Raji (cell line): ENCODE measurements around the gene GPSM1.

Source experiments
- POLR2A ChIP-seq: IDR thresholded peaks from 2 replicates; pipeline ENCODE4 v1.6.1; 2011; ENCODE audit warnings: low read depth, low read length, control low read depth; ENCODE audit not compliant: insufficient read depth

The GPSM1 gene

DNA sequence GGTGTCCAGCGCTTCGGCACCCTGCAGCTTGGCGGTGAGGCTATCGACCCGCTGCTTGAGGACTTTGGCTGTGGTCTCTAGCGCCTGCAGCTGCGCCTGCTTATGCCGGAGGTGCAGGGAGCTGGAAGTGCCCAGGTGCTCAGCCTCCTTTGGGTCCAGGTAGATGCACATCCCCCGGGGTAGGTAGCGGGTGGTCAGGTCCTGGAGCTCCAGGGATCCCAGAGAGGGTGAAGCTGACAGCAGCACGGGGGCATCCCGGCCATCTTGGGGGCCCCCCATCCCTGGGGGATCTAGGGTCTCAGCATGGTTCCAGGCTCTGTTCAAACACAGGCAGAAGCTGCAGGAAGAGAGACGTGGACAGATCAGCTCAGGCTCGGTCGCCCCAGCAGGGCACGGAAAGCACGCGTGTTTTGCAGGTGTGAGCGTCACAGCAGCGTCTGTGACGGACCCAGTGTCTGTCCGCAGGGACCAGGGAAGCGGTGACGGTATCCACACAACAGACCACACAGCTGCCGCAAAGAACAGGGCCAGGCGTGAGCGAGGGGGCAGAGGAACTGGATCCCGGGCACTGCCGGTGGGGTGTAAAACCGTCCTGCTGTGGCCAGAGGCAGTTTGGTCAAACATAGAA is 40.9 kb upstream of the GPSM1 start:
- no peak for TF ChIP-seq POLR2A

DNA sequence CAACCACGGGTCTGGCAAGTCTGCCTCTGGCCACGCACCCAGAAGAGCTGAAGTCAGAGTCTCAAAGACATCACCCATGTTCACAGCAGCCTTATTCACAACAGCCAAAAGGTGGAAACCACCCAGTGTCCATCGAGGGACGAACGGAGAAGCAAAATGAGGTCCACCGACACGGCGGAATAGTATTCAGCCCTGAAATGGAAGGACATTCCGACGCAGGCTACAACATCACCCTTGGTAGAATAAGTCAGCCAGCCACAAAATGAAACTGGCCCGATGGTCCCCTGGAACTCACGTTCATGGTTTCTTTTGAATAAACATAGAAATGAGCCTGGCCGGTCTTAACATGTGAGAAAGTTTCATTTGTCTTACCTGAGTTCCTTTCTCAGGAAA is 40.4 kb upstream of the GPSM1 start:
- TF ChIP-seq POLR2A = no peak

DNA sequence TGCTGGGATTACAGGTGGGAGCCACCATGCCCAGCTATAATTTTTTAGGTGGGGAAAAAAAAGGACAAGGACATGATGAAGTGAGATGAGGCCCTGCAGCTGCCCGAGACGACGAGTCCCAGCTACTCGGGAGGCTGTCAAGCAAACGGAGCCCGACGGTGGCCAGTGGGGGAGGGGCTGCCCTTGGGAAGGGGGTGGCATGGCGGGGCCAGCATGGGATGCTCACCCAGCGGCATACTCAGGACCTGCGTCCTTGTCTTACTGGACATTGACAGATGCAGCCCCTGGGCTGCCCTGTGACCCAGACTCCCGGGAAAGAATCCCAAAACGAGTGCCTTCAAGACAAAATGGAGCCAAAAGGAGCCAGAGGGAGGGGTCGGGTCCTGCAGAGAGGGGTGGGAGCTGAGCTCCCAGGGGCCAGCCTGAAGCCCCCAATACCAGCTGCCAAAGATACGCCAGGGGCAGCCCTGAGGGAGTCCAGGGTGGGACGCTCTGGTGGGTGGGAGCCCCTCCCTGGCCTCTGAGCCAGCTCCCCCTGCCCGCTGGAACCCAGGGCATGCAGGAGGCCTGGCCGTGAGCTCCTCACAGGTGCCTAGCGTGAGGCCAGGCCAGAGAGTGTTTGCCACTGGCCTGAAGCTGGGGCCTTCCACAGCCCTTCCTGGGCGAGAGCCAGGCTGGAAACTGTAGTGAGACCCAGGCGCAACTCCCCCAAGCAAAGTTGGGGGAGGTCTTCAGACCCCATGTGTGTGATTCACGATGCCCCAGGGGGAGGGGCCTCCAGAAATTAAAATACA is 39.2 kb upstream of the GPSM1 start:
- TF ChIP-seq POLR2A = no peak

DNA sequence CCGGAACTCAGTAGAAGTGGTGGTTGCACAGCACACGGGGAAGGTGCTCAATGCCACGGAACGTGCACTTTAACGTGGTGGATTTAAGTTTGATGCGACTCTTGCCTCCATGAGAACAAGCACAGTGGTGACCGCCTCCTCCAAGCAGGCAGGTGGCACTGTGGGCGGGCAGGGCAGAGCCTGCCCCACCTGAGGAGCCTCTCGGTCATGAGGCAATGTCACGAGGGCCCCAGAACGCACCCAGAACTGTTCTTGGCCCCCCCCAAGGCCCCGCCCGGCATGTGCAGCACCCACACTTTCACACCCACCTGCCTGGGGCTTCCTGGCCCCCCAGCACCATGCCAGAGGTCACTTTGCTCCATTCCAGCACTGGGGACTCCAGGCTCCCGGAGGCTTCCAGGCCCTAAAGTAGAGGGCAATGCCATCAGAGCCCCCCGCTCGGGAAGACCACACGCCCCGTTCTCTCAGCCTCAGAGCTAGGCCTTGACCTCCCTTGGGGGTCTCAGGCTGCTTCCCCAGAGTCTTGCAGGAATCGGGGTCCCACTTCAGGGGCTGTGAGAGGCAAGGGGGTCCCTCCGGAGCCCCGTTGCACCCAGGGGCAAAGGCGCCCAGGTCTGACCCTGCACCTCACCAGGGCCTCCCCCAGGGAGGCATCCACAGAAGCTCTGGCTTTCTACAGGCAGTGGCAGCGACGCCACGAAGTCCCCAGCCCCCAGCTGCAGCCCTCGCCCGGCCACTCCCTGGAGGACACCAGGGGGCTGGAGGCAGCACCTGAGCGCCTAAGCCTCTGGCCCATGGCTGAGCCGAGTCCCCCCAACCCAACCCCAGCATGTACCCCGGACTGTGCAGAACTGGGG is 37.5 kb upstream of the GPSM1 start:
- no peak for TF ChIP-seq POLR2A

DNA sequence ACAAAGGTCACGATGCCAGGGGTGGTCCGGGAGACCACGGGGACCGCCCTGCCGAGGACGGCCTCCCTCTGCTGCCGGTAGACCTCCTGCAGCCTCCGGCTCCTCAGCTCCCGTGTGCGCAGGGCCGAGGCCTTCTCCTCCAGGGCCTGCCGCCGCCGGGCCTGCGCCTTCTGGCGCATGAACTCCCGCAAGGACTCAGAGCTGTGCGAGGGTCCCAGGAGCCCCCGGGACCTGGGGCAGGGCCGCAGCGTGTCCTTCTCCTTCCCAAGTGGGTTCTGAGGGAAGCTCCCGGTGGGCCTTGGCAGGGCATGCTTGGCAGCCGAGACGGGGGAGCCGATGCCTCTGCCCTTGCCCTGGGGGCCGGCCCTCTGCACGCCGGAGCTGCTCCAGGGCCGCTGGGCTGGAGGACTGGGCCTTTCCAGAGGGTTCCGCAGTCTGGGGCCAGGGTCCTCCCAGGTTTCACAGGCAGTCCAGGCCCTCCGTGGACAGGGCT is 36.8 kb upstream of the GPSM1 start:
- no peak for TF ChIP-seq POLR2A

DNA sequence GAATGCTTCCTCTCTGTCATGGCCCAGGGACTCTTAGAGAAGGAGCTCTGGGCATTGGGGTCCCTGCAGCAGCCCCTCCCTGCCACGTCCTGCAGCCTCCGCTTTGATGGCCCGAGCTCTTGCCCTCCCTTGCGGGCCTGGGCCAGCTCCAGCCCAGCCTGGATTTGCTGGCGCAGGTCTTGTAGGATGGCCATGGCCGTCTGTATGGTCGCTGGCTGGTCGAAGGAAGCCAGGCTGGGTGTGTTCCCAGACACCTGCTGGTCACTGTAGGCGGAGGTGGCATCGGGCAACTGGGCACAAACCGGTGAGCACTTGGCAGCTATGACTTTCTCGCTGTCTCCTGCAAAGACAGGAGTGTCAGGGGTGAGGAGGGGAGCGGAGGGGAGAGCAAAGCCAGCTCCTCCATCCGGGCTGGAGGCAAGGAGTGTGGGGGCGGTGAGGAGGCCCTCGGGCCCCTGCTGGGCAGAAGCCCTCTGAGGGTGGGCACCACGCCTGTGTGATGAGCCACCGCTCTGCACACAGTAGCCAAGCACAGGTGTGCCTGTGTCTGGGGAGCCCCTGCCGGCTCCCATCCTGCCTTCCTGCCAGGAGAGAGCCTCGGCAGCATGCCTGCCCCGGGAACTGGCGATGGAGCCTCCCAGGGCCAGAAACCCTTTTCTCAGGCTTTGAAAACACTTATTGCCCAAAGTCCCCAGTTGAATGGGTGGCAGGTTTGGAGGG is 35.9 kb upstream of the GPSM1 start:
- TF ChIP-seq POLR2A = no peak

DNA sequence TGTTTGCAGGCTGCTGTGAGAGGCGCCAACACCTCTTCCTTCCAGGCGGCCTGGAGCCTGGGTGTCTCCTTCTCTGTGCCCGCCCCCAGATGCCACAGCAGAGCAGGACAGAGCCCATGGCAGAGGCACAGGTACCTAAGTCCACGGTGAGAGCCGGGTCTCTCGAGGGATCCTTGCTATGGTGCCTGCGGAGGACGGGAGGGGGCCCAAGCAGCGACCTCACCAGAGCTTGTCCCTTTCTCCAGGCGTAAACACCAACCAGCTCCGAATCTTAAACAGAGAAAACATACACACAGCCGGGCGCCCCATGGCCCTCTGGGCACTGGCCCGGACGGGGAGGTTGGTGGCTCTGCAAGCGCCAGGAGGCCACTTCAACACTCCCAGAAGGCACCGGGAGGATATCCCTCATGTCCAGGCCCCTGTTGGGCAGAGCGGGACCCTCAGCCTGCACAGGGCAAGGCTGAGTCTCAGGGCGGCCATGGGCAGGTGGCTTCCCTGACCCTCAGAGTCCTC is 35.3 kb upstream of the GPSM1 start:
- no peak for TF ChIP-seq POLR2A

DNA sequence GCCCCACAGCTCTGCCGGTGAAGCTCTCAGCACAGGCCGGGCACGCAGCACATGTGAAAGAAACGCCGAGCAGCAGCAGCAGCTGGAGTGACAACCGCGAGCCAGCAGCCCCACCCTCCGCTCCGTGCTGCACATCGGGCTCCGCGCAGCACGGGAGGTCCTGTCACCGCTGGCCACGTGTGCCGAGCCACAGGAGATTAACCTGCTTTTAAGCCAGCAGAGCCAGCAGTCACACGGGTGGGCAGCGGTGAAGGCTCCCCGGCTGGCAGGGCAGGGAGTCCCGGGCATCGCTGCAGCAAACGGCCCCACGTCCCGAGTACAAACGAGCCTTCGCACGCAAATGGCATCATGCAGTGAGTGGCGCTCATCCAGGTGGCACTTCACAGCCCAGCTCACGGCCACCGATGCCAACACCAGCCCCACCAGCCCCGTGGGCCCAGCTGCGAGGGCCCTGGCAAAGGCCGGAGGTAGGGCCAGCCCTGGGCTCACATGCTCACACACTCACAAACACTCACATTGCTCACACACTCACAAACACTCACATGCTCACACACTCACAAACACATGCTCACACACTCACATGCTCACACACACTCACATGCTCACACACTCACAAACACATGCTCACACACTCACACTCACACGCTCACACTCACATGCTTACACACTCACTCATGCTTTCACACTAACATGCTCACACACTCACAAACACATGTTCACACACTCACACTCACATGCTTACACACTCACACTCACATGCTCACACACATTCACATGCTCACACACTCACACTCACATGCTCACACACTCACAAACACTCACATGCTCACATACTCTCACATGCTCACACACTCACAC is 34.5 kb upstream of the GPSM1 start:
- no peak for TF ChIP-seq POLR2A

DNA sequence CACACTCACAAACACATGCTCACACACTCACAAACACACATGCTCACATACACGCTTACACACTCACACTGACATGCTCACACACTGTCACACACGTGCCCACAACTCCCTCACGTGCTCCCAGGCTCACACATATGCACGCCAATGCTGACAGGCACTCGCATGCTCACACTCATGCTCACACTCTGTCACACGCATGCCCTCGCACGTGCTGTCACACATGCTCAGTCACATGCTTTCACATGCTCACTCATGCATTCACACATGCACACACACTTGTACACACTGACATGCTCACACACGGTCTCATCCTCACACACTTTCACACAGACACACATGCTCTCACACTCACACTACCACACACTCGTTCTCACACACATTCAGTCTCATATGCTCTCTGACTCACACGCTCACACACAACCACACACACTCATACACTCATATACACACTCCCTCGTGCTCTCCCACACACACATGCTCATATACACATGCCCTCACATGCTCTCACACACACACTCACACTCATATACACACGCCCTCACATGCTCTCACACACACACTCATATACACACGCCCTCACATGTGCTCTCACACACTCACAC is 33.8 kb upstream of the GPSM1 start:
- TF ChIP-seq POLR2A = no peak

DNA sequence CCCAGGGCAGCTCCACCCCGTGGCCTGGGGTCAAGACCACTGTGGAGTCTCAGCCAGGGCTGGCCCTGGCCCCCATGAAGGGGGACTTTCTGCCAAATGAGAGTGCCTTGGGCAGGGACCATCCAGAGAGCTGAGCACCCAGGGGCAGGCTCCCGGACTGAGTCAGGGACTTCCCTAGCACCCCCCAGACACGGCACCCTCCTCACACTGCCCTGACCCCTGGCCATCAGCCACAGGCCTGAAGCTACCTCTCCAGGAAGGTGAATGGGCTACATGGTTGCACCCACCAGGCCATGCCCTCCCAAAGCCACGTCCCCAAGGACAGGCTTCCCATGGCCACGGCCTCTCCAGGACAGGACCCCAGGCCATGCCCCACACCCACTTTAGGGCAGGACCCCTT is 32.9 kb upstream of the GPSM1 start:
- TF ChIP-seq POLR2A = no peak

DNA sequence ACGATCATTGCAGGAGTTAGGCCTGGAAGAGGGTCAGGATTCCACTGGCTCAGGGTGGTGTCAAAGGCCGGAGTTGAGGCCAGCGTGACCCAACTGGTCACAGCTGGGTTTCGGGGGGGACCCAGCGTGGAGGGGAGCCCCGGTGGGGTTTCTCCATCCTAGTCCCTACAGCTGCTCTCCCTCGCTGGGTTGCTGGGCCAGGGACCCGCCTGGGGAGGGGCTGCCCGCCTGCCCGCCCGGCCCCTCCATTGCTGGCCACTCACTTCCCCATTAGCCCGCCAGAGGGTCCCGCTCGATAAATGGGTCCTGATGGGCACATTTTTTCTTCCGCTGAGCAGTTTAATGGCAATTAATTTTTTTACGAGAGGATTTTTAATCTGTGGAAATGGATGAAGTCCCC is 32.3 kb upstream of the GPSM1 start:
- TF ChIP-seq POLR2A = no peak

DNA sequence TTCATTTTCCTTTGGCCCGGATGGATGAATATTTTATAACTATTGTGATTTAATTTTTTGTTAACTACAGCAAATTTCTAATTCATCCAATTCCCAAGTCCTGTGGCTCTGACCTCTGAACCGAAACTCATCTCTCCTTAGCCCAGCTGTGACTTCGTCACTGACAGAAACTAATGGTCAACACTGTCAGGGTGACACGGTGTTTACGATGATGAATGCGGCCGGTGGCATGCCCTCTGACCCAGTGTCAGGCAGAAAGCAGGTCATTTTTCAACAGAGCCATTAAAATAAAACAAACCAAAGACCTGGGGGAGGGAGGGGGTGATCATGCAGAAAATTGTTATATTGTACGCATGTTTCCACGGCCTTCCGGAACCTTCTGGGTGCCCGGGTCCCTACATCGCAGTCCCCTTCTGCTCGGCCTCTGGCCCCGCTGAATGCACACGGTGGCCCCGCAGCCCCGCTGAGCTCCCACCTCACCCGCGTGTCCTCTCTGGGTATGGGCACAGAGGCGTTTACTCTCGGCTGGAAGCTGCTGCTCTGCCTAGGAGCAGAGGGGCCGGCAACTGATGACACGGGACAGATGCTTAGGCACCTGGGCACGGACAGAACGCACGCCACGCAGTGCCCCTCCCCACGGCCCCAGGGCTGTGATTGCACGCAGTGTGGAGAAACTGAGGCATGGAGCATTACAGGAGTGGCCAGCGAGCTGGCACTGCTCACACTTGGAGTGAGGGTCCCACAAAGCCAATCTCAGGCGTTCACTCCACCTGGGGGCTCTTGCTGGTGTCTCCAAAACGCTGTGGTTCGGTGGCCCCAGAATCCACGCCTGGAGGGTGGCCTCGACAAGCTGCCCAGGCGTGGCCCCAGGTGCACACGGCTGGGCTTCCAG is 31.6 kb upstream of the GPSM1 start:
- TF ChIP-seq POLR2A = no peak
